ENCODE measurements around the gene SDSL. TPM values are rescaled to one million over a fixed set of nuclear protein-coding genes. Genes with fewer than 3 reads are reported as not detected.
A peak's percentile ranks its signal among the peaks of the same experiment; 100 is the strongest.

Gene SDSL
- total RNA-seq (not detected), polyA plus RNA-seq (not detected), total RNA-seq (0 reads per million in 6 experiments)

GRCh38 chr12:113422030-113422885, at the start of gene SDSL:
TSS of gene SDSL (plus strand) at chr12:113422380. CDS start at chr12:113427983, 5,603 bp downstream.
- peak in 2 of 10 donors; percentile 7 to 15 for DNase-seq

GRCh38 chr12:113373440-113373839, 48.7 kb upstream of the SDSL start:
- H3K36me3 Mint-ChIP-seq, result peaks cover 0 to 53% (median 27%) of the 10 kb centered on the region in 3 donors
- ATAC-seq (no peak), DNase-seq (no peak)
- peaks cover 0 to 10% (median 2%) of the 10 kb centered on the region in 4 donors for H3K4me1 Mint-ChIP-seq
- H3K27me3 Mint-ChIP-seq, result no peaks in the 10 kb centered on the region
- no peak overlapping the region for H3K4me3 Mint-ChIP-seq
- peak overlapping the region in 1 of 10 donors; percentile 68 for H3K27ac Mint-ChIP-seq
- H3K9me3 Mint-ChIP-seq, result no peaks in the 10 kb centered on the region
- POLR2A ChIA-PET, result no interaction called here

More at GRCh38 chr12:113422030-113422885, at the start of gene SDSL:
- ATAC-seq, result peak in 1 of 2 donors; percentile 39
- no peaks in the 10 kb centered on the region for H3K36me3 Mint-ChIP-seq
- peaks cover 0 to 21% (median 5%) of the 10 kb centered on the region in 5 donors for H3K27me3 Mint-ChIP-seq
- peak within 1 kb of the TSS in 2 of 10 donors; percentile 81 to 92 for H3K27ac Mint-ChIP-seq
- H3K9me3 Mint-ChIP-seq, result no peaks in the 10 kb centered on the region
- H3K4me1 Mint-ChIP-seq, result peaks cover 4 to 10% (median 7%) of the 10 kb centered on the region in 4 donors
- POLR2A ChIA-PET, result no interaction called here
- peak within 1 kb of the TSS in 3 of 10 donors; percentile 70 to 94 (median 80) for H3K4me3 Mint-ChIP-seq

DNA sequence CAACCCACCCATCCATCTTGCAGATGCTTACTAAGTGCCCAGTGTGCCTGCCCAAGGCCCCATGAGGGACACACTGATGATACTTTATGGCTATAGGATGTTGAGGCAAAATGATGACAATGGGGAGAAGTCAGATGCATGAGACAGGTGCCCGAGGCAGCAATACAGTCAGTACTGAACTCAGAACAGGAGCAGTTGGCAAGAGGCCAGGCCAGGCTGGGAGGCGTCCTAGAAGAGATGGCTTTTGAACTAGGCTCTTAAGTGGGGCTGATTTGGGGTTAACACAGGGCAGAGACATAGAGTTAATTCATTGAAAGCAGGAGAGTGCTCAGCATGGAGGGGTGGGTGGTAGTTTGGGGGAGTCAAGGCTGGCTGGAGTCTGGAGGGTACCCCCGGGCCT, 48.2 kb upstream of the SDSL start:
- H3K27me3 Mint-ChIP-seq, result no peaks in the 10 kb centered on the region
- ATAC-seq (no peak), DNase-seq (no peak)
- no peak overlapping the region for H3K4me3 Mint-ChIP-seq
- H3K36me3 Mint-ChIP-seq, result peaks cover 0 to 55% (median 27%) of the 10 kb centered on the region in 3 donors
- POLR2A ChIA-PET, result no interaction called here
- peaks cover 0 to 5% (median 2%) of the 10 kb centered on the region in 4 donors for H3K4me1 Mint-ChIP-seq
- no peaks in the 10 kb centered on the region for H3K9me3 Mint-ChIP-seq
- H3K27ac Mint-ChIP-seq, result peak overlapping the region in 1 of 10 donors; percentile 7

DNA sequence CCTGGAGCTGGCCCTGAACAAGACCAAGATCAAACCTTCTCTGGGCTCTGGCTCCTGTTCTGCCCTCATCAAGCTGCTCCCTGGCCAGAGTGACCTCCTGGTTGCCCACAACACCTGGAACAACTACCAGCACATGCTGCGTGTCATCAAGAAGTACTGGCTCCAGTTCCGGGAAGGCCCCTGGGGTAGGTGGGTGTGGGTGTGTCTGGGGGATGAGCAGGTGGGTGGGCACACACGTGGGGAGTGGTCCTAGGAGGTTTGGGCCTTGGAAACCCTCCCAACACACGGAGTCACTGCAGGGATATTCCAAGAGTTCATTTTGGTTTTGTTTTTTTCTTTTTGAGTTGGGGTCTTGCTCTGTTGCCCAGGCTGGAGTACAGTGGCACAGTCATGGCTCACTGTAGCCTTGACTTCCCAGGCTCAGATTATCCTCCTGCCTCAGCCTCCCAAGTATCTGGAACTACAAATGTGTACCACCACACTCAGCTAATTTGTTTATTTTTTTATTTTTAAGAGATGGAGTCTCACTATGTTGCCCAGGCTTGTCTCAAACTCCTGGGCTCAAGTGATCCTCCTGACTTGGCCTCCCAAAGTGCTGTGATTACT, 47.3 kb upstream of the SDSL start:
- peaks cover 0 to 56% (median 27%) of the 10 kb centered on the region in 3 donors for H3K36me3 Mint-ChIP-seq
- no peaks in the 10 kb centered on the region for H3K27me3 Mint-ChIP-seq
- peaks cover 0 to 2% (median 0%) of the 10 kb centered on the region in 4 donors for H3K4me1 Mint-ChIP-seq
- peak in 1 of 10 donors; percentile 32 for DNase-seq
- POLR2A ChIA-PET, result no interaction called here
- no peak for ATAC-seq
- no peak overlapping the region for H3K27ac Mint-ChIP-seq
- no peaks in the 10 kb centered on the region for H3K9me3 Mint-ChIP-seq
- H3K4me3 Mint-ChIP-seq, result no peak overlapping the region

DNA sequence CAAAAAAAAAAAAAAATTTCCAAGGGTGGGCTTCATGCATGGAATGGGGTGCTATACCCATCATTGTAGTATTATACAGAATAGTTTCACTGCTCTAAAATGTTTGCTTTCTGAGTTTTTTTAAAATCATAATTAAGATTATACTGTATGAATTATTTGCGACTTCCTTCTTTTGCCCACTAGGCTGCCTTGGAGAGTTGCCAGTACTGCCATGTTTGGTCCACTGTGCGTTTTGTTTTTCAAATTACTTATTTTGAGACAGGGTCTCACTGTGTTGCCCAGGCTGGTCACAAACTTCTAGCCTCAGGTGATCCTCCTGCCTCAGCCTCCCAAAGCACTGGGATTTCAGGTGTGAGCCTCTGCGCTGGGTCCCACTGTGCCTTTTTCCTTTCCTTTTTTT, 43.9 kb upstream of the SDSL start:
- no peaks in the 10 kb centered on the region for H3K27me3 Mint-ChIP-seq
- peaks cover 0 to 60% (median 19%) of the 10 kb centered on the region in 3 donors for H3K36me3 Mint-ChIP-seq
- DNase-seq, result peak in 1 of 10 donors; percentile 23
- POLR2A ChIA-PET, result no interaction called here
- no peak for ATAC-seq
- H3K9me3 Mint-ChIP-seq, result no peaks in the 10 kb centered on the region
- no peak overlapping the region for H3K4me3 Mint-ChIP-seq
- H3K27ac Mint-ChIP-seq, result no peak overlapping the region
- peaks cover 0 to 2% (median 0%) of the 10 kb centered on the region in 4 donors for H3K4me1 Mint-ChIP-seq

DNA sequence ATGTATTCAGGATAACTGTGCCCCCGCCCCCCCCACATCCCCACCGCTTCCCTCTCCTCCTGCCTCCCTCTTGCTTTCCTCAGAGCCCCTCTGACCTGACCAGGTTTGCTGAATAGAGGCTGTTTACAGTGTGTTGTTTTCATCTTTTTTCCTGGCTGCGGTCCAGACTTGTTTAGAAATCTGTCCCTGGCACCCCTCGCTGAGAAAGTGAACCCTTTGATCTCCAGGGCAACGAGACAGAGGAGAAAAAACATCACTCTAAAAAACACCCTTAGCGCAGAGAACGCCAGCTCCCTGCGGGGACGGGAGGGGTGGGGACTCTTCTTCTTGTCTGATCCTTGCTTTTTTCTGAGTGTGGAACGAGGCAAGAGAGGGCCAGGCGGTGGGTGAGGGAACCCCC, 41.0 kb upstream of the SDSL start:
- no peak for ATAC-seq
- peaks cover 0 to 2% (median 0%) of the 10 kb centered on the region in 4 donors for H3K4me1 Mint-ChIP-seq
- no peak for DNase-seq
- H3K27ac Mint-ChIP-seq, result peak overlapping the region in 1 of 10 donors; percentile 18
- POLR2A ChIA-PET, result no interaction called here
- no peak overlapping the region for H3K4me3 Mint-ChIP-seq
- H3K27me3 Mint-ChIP-seq, result no peaks in the 10 kb centered on the region
- H3K36me3 Mint-ChIP-seq, result peaks cover 0 to 55% (median 10%) of the 10 kb centered on the region in 3 donors
- H3K9me3 Mint-ChIP-seq, result no peaks in the 10 kb centered on the region

DNA sequence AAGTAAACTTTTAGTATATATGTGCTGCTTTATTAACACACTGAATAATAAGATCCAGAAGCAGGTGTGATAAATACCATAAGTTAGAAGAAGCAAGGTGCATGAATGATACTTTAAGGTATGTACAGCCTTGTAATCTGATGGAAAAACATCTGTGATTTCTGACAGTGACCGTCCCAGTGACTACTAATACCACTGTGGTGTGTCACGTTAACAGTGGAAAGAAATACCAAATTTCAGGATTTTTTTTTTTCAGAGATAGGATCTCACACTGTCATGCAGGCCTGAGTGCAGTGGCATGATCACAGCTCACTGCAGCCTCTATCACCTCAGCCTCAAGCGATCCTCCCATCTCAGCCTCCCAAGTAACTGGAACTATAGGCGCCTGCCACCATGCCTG, 40.0 kb upstream of the SDSL start:
- Mint-ChIP-seq H3K36me3 (peaks cover 0 to 59% (median 11%) of the 10 kb centered on the region in 3 donors), H3K27me3 (no peaks in the 10 kb centered on the region), H3K4me3 (no peak overlapping the region), H3K9me3 (no peaks in the 10 kb centered on the region), H3K27ac (no peak overlapping the region), H3K4me1 (peaks cover 0 to 2% (median 0%) of the 10 kb centered on the region in 4 donors)
- ATAC-seq (no peak), DNase-seq (no peak)
- POLR2A ChIA-PET, result no interaction called here

GRCh38 chr12:113384778-113385177, 37.4 kb upstream of the SDSL start:
- Mint-ChIP-seq H3K36me3 (peaks cover 0 to 62% (median 13%) of the 10 kb centered on the region in 3 donors), H3K27me3 (no peaks in the 10 kb centered on the region), H3K9me3 (no peaks in the 10 kb centered on the region), H3K4me3 (no peak overlapping the region), H3K4me1 (peaks cover 0 to 2% (median 0%) of the 10 kb centered on the region in 4 donors), H3K27ac (peak overlapping the region in 3 of 10 donors; percentile 21 to 49 (median 32))
- no peak for DNase-seq
- POLR2A ChIA-PET, result no interaction called here
- ATAC-seq, result no peak

DNA sequence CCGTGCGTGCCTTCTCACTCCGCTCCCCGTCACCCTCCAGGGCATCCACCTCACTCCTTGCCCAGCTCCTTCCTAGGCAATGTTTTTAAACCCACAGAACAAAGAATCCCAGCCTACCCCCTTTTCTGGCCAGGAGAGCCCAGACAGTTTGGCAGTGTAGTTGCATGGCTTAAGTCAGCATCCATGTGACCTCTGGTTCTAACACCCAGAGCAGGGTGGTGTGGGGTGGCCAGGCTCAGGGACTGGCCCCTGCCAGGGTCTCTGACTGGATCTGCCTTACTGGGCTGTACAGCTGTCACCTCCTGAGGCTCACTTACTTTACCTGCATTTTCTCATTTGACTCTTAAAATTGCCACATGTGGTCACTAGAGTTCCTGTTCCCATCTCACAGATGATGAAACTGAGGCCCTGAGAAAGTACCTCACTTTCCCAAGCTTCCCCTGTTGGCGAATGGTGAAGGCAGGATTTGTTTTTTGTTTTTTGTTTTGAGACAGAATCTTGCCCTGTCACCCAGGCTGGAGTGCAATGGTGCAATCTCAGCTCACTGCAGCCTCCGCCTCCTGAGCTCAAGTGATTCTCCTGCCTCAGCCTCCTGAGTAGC, 36.8 kb upstream of the SDSL start:
- no peak for ATAC-seq

DNA sequence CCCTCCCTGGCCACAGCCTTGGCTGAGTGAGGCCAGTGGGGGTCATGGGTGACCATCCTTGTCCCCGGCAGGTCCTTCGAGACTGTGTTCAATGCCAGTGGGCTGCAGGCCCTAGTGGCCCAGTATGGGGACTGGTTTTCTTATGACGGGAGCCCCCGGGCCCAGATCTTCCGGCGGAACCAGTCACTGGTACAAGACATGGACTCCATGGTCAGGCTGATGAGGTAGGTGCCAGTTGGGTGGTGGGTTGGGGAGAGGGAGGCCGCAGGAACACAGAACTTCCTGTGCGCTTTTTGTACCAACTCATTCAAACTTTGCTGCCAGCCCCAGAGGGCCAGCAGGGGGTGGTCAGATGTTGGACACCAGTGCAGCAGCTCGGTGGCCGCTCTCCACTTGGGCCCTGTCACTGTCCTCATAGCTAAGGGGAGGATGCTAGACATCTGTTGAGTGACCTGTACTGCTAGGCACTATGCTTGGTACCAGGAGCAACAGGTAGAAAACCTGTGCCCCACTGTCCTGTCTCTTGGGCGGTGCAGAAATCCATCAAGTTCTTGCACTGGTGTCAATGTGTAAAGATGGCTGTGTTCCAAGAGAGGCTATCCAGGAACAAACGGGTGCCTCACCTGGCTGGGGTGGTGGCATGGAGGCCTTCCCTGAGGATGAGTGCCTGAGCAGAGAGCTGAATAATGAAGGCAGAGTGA, 35.2 kb upstream of the SDSL start:
- H3K4me3 Mint-ChIP-seq, result no peak overlapping the region
- peaks cover 0 to 2% (median 0%) of the 10 kb centered on the region in 4 donors for H3K4me1 Mint-ChIP-seq
- DNase-seq (no peak), ATAC-seq (no peak)
- H3K9me3 Mint-ChIP-seq, result no peaks in the 10 kb centered on the region
- no peaks in the 10 kb centered on the region for H3K27me3 Mint-ChIP-seq
- peak overlapping the region in 1 of 10 donors; percentile 86 for H3K27ac Mint-ChIP-seq
- peaks cover 0 to 46% (median 13%) of the 10 kb centered on the region in 3 donors for H3K36me3 Mint-ChIP-seq
- POLR2A ChIA-PET, result no interaction called here

More for the DNA sequence above, 36.8 kb upstream of the SDSL start:
- Mint-ChIP-seq H3K27ac (peak overlapping the region in 2 of 10 donors; percentile 32 to 49), H3K9me3 (no peaks in the 10 kb centered on the region), H3K4me1 (peaks cover 0 to 2% (median 0%) of the 10 kb centered on the region in 4 donors), H3K4me3 (no peak overlapping the region), H3K36me3 (peaks cover 0 to 58% (median 13%) of the 10 kb centered on the region in 3 donors), H3K27me3 (no peaks in the 10 kb centered on the region)
- no peak for DNase-seq
- POLR2A ChIA-PET, result no interaction called here

- ATAC-seq, result no peak
- POLR2A ChIA-PET, result no interaction called here
- DNase-seq, result no peak
- H3K36me3 Mint-ChIP-seq, result peaks cover 0 to 46% (median 13%) of the 10 kb centered on the region in 3 donors
- H3K27ac Mint-ChIP-seq, result peak overlapping the region in 1 of 10 donors; percentile 86
- no peak overlapping the region for H3K4me3 Mint-ChIP-seq
- no peaks in the 10 kb centered on the region for H3K9me3 Mint-ChIP-seq
- H3K27me3 Mint-ChIP-seq, result no peaks in the 10 kb centered on the region
- peaks cover 0 to 2% (median 0%) of the 10 kb centered on the region in 4 donors for H3K4me1 Mint-ChIP-seq
Observed at GRCh38 chr12:113387631-113388030, 34.5 kb upstream of the SDSL start.

GRCh38 chr12:113388351-113388750, 33.8 kb upstream of the SDSL start:
- Mint-ChIP-seq H3K36me3 (peaks cover 0 to 40% (median 13%) of the 10 kb centered on the region in 3 donors), H3K27me3 (no peaks in the 10 kb centered on the region)

More at GRCh38 chr12:113388351-113388750, 33.8 kb upstream of the SDSL start:
- no peak for ATAC-seq
- POLR2A ChIA-PET, result no interaction called here
- DNase-seq, result no peak
- H3K4me3 Mint-ChIP-seq, result no peak overlapping the region
- H3K27ac Mint-ChIP-seq, result no peak overlapping the region
- no peaks in the 10 kb centered on the region for H3K9me3 Mint-ChIP-seq
- peaks cover 0 to 2% (median 0%) of the 10 kb centered on the region in 4 donors for H3K4me1 Mint-ChIP-seq
